ENCODE results near the gene CCDC136.

CCDC136 gene

DNA sequence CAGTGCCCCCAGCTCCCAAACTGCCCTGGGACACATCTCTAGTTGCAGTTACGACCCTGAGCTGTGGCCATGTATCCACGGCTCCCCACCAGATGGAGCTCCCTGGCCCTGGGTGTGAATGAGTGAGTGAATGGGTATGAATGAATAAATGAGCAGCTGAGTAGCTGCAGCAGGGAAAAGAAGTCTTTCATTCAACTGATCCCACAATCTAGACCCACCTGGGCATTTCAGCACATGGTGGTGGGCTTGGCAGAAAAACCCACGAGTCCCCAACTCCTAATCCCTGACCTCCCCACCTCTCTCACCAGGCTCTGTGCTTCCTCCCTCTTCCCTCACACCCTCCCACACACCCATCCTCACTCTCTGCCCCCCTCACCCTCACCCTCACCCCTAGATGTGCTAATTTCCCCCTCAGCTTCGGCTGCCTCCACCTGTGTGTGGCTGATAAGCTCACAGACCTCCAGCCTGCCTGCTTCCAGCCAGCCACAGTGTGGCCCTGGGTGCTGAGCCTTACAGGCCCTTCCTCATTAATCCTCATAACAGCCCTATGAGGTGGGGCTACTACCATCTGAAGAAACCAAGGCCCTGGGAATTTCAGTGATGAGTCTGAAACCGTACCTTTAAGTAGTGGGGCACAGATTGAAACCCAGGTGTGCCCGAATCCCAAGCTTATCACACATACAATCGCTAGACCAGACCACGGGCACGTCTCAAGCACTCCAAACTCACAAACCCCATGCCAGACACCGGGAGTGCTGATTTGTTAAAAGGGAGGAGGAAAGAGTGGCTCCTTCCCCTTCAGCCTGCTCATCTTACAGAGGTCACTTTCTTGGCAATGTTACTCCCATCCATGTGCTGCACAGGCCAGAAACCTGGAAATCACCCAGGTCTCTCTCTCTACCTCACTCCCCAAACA lies 68.6 kb downstream of the CCDC136 start:
- TF ChIP-seq GABPA (IDR thresholded peaks at IDR 0.05; ENCODE audit: low read depth) (no peak), POLR2AphosphoS5 (IDR thresholded peaks at IDR 0.05; ENCODE audit: low read depth) (no peak), SPI1 (IDR thresholded peaks at IDR 0.05; ENCODE audit: borderline replicate concordance, low read depth) (no peak)
- TF ChIP-seq, protein P1, sequence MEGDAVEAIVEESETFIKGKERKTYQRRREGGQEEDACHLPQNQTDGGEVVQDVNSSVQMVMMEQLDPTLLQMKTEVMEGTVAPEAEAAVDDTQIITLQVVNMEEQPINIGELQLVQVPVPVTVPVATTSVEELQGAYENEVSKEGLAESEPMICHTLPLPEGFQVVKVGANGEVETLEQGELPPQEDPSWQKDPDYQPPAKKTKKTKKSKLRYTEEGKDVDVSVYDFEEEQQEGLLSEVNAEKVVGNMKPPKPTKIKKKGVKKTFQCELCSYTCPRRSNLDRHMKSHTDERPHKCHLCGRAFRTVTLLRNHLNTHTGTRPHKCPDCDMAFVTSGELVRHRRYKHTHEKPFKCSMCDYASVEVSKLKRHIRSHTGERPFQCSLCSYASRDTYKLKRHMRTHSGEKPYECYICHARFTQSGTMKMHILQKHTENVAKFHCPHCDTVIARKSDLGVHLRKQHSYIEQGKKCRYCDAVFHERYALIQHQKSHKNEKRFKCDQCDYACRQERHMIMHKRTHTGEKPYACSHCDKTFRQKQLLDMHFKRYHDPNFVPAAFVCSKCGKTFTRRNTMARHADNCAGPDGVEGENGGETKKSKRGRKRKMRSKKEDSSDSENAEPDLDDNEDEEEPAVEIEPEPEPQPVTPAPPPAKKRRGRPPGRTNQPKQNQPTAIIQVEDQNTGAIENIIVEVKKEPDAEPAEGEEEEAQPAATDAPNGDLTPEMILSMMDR (IDR thresholded peaks at IDR 0.05; ENCODE audit: insufficient read depth, low read length), result no peak
- TF ChIP-seq, protein P2, sequence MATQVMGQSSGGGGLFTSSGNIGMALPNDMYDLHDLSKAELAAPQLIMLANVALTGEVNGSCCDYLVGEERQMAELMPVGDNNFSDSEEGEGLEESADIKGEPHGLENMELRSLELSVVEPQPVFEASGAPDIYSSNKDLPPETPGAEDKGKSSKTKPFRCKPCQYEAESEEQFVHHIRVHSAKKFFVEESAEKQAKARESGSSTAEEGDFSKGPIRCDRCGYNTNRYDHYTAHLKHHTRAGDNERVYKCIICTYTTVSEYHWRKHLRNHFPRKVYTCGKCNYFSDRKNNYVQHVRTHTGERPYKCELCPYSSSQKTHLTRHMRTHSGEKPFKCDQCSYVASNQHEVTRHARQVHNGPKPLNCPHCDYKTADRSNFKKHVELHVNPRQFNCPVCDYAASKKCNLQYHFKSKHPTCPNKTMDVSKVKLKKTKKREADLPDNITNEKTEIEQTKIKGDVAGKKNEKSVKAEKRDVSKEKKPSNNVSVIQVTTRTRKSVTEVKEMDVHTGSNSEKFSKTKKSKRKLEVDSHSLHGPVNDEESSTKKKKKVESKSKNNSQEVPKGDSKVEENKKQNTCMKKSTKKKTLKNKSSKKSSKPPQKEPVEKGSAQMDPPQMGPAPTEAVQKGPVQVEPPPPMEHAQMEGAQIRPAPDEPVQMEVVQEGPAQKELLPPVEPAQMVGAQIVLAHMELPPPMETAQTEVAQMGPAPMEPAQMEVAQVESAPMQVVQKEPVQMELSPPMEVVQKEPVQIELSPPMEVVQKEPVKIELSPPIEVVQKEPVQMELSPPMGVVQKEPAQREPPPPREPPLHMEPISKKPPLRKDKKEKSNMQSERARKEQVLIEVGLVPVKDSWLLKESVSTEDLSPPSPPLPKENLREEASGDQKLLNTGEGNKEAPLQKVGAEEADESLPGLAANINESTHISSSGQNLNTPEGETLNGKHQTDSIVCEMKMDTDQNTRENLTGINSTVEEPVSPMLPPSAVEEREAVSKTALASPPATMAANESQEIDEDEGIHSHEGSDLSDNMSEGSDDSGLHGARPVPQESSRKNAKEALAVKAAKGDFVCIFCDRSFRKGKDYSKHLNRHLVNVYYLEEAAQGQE (IDR thresholded peaks at IDR 0.05; ENCODE audit: insufficient replicate concordance, low read depth), result no peak
- Histone ChIP-seq H3K27me3 (ENCODE audit: insufficient read depth, poor library complexity, severe bottlenecking) (no peaks in the 10 kb centered on the region), H3K4me3 (replicated peaks; ENCODE audit: insufficient read depth, low read length) (no peak overlapping the region), H3K27ac (replicated peaks) (no peak overlapping the region)
- peak in 1 of 2 experiments; percentile 21 for DNase-seq (ENCODE audit: low read depth in 1 of 2, low spot score in 1 of 2)

DNA sequence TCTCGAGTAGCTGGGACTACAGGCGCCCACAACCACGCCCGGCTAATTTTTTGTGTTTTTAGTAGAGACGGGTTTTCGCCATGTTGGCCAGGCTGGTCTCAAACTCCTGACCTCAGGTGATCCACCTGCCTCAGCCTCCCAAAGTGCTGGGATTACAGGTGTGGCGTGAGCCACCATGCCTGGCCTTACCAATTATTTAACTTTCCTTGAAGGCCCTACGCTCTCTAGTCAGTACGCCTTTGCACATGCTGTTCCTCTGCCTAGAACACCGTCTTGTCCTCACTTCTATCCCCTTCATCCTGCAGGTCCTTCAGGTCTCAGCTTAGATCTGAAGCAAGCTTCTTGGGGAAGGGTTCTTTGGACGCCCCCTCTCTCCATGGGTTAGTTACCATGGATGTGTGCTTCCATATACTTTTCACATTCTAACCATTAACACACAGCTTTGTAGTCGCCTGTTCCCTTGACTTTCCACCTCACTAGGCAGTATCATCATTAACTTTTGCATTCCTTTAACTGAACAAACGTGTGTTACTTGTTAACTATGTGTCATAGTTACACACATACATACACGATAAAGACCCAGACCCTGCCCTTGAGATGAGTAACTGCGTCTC lies 70.3 kb downstream of the CCDC136 start:
- Histone ChIP-seq H3K4me3 (replicated peaks; ENCODE audit: insufficient read depth, low read length) (peak overlapping the region; percentile 92), H3K27ac (replicated peaks) (no peak overlapping the region)

More for the DNA sequence above, 70.3 kb downstream of the CCDC136 start:
- TF ChIP-seq POLR2AphosphoS5 (IDR thresholded peaks at IDR 0.05; ENCODE audit: low read depth) (no peak), SPI1 (IDR thresholded peaks at IDR 0.05; ENCODE audit: borderline replicate concordance, low read depth) (no peak), GABPA (IDR thresholded peaks at IDR 0.05; ENCODE audit: low read depth) (no peak)
- TF ChIP-seq, protein P1 (IDR thresholded peaks at IDR 0.05; ENCODE audit: insufficient read depth, low read length), result no peak
- TF ChIP-seq, protein P2 (IDR thresholded peaks at IDR 0.05; ENCODE audit: insufficient replicate concordance, low read depth), result no peak
- DNase-seq (ENCODE audit: low read depth in 1 of 2, low spot score in 1 of 2), result no peak
- H3K27me3 ChIP-seq (ENCODE audit: insufficient read depth, poor library complexity, severe bottlenecking), result no peaks in the 10 kb centered on the region

All from HL-60 (cell line).